IPS-11a (cell line): ENCODE measurements around the gene PDIA5.
"Not testable (repeated sequence)": the region's sequence is repeated elsewhere in the genome, so short reads cannot be mapped to it uniquely, and the experiment has no call there.

Experiments used
- H3K4me3 ChIP-seq: one replicate; pipeline ENCODE4 v1.5.1; 2013; ENCODE audit warnings: low read depth, low read length, control low read depth

PDIA5 gene

GRCh38 chr3:123141276-123141675, 74.5 kb downstream of the PDIA5 start:
- H3K4me3 ChIP-seq: no peak overlapping the region

- no peak overlapping the region for H3K4me3 ChIP-seq
These were observed 77.0 kb downstream of the PDIA5 start for GRCh38 chr3:123143669-123144411.

GRCh38 chr3:123147754-123148535, 81.1 kb downstream of the PDIA5 start:
- no peak overlapping the region for H3K4me3 ChIP-seq

GRCh38 chr3:123148772-123149171, 81.9 kb downstream of the PDIA5 start:
- no peak overlapping the region for H3K4me3 ChIP-seq

- no peak overlapping the region for H3K4me3 ChIP-seq
These were observed 82.7 kb downstream of the PDIA5 start for GRCh38 chr3:123149525-123149924.

GRCh38 chr3:123150449-123151215, 83.8 kb downstream of the PDIA5 start:
- no peak overlapping the region for H3K4me3 ChIP-seq

GRCh38 chr3:123151251-123151705, 84.5 kb downstream of the PDIA5 start:
- no peak overlapping the region for H3K4me3 ChIP-seq

GRCh38 chr3:123151853-123152420, 85.1 kb downstream of the PDIA5 start:
- H3K4me3 ChIP-seq: not testable (repeated sequence)

GRCh38 chr3:123152687-123153086, 85.9 kb downstream of the PDIA5 start:
- no peak overlapping the region for H3K4me3 ChIP-seq

- H3K4me3 ChIP-seq: no peak overlapping the region
These were observed 86.5 kb downstream of the PDIA5 start for GRCh38 chr3:123153125-123154019.

GRCh38 chr3:123154020-123154985, 87.5 kb downstream of the PDIA5 start:
- H3K4me3 ChIP-seq: no peak overlapping the region

- H3K4me3 ChIP-seq: no peak overlapping the region
These were observed 88.7 kb downstream of the PDIA5 start for GRCh38 chr3:123155471-123156011.

GRCh38 chr3:123156276-123156995, 89.6 kb downstream of the PDIA5 start:
- no peak overlapping the region for H3K4me3 ChIP-seq

GRCh38 chr3:123157209-123157597, 90.4 kb downstream of the PDIA5 start:
- H3K4me3 ChIP-seq: no peak overlapping the region

GRCh38 chr3:123157598-123158287, 90.9 kb downstream of the PDIA5 start:
- no peak overlapping the region for H3K4me3 ChIP-seq

GRCh38 chr3:123158330-123158729, 91.5 kb downstream of the PDIA5 start:
- H3K4me3 ChIP-seq: no peak overlapping the region

- H3K4me3 ChIP-seq: no peak overlapping the region
These were observed 92.1 kb downstream of the PDIA5 start for GRCh38 chr3:123158899-123159390.
